ENCODE results near the gene MRTO4. TPM values are rescaled to one million over a fixed set of nuclear protein-coding genes. Genes with fewer than 3 reads are reported as not detected.
"Not testable (repeated sequence)": the region's sequence is repeated elsewhere in the genome, so short reads cannot be mapped to it uniquely, and the experiment has no call there.

Gene MRTO4
- total and polyA plus RNA-seq, 10 donors, result 12.1 to 44.1 (median 25.4) TPM

DNA sequence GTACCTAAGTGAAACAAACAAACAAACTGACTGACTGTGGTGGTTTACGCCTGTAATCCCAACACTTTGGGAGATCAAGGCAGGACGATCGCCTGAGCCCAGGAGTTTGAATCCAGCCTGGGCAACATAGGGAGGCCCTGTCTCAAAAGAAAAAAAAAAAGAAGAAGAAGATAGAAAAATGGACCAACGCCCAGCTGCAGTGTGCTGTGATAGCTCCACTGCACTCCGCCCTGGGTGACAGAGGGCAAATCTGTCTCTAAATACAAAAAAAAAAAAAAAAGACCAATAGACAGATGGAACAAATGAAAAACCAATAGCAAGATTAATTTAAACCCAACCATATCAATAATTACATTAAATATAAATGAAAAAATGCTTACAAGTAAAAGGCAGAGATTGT, 23.0 kb downstream of the MRTO4 start:
- TF ChIP-seq, protein P1, sequence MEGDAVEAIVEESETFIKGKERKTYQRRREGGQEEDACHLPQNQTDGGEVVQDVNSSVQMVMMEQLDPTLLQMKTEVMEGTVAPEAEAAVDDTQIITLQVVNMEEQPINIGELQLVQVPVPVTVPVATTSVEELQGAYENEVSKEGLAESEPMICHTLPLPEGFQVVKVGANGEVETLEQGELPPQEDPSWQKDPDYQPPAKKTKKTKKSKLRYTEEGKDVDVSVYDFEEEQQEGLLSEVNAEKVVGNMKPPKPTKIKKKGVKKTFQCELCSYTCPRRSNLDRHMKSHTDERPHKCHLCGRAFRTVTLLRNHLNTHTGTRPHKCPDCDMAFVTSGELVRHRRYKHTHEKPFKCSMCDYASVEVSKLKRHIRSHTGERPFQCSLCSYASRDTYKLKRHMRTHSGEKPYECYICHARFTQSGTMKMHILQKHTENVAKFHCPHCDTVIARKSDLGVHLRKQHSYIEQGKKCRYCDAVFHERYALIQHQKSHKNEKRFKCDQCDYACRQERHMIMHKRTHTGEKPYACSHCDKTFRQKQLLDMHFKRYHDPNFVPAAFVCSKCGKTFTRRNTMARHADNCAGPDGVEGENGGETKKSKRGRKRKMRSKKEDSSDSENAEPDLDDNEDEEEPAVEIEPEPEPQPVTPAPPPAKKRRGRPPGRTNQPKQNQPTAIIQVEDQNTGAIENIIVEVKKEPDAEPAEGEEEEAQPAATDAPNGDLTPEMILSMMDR (IDR thresholded peaks at IDR 0.05 in 8 of 11, conservative IDR thresholded peaks at IDR 0.05 in 3 of 11), result no peak
- TF ChIP-seq POLR2AphosphoS5 (IDR thresholded peaks at IDR 0.05) (no peak), POLR2A (IDR thresholded peaks at IDR 0.05) (no peak)
- intact Hi-C loops (cut with DNase I; ENCODE audit: low total_unique reads), result no loop called here
- DNase-seq, result no peak
- Histone ChIP-seq H3K27me3 (replicated peaks in 1 of 7) (peaks cover 0 to 24% (median 11%) of the 10 kb centered on the region in 7 donors), H3K4me3 (no peak overlapping the region), H3K4me1 (peaks cover 0 to 3% (median 0%) of the 10 kb centered on the region in 6 donors), H3K36me3 (no peaks in the 10 kb centered on the region), H3K27ac (no peak overlapping the region), H3K9me3 (peaks cover 0 to 32% (median 22%) of the 10 kb centered on the region in 8 donors)
- 88 to 95% (median 90%) methylated on average over 5 of the region's 5 CpGs for WGBS, 5 donors

DNA sequence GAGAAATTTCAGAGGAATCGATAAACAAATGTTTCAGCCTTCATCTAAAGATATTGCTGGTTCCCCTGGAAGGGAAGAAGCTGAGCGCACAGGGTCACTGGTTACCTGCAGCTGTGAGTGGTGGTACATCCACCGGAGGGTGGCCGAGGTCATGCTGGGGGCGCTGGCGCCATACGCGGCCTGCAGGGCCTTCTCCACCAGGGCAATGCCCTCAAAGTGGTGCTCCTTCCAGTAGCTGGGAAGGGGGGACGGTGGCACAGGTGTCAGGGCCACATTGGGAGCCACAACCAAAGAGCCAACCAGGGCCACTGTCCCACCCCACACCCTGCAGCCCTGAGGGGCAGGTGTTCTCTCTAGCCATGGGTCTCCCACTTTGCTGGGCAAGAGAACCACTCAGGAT, 32.3 kb downstream of the MRTO4 start:
- TF ChIP-seq, protein P1 (IDR thresholded peaks at IDR 0.05 in 8 of 11, conservative IDR thresholded peaks at IDR 0.05 in 3 of 11), result no peak
- TF ChIP-seq POLR2AphosphoS5 (IDR thresholded peaks at IDR 0.05) (no peak), POLR2A (IDR thresholded peaks at IDR 0.05) (no peak)

DNA sequence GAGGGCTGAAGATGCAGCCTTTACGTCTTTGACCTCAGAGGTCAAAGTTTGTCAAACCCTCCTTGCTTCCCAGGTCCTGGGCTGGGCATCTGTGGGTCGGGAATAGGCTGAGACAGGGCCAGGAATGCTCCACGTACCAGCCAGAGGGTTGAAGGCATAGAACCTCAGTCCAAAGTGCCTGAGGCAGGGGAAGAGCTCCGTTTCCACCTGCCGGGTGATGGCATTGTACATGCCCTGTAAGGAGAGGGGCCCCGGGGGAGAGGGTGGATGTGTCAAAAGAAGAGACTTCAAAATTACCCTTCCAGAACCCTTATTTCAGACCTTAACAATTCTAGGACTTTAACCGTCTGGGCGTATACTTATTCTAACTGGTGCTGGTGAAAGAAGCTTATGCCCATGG, 33.3 kb downstream of the MRTO4 start:
- Histone ChIP-seq H3K27me3 (replicated peaks in 1 of 7) (peaks cover 0 to 16% (median 0%) of the 10 kb centered on the region in 7 donors), H3K27ac (no peak overlapping the region), H3K4me1 (peaks cover 0 to 15% (median 4%) of the 10 kb centered on the region in 6 donors), H3K9me3 (no peaks in the 10 kb centered on the region), H3K4me3 (no peak overlapping the region), H3K36me3 (peaks cover 0 to 13% (median 0%) of the 10 kb centered on the region in 6 donors)
- intact Hi-C loops (cut with DNase I; ENCODE audit: low total_unique reads), result no loop called here
- TF ChIP-seq POLR2A (IDR thresholded peaks at IDR 0.05) (no peak), POLR2AphosphoS5 (IDR thresholded peaks at IDR 0.05) (no peak)
- TF ChIP-seq, protein P1 (IDR thresholded peaks at IDR 0.05 in 8 of 11, conservative IDR thresholded peaks at IDR 0.05 in 3 of 11), result no peak
- DNase-seq, result no peak
- 82 to 92% (median 88%) methylated on average over 8 of the region's 8 CpGs for WGBS, 5 donors

More for the DNA sequence above, 32.3 kb downstream of the MRTO4 start:
- DNase-seq, result no peak
- intact Hi-C loops (cut with DNase I; ENCODE audit: low total_unique reads), result no loop called here
- peaks cover 0 to 4% (median 0%) of the 10 kb centered on the region in 8 donors for H3K9me3 ChIP-seq
- H3K4me3 ChIP-seq, result no peak overlapping the region
- H3K27me3 ChIP-seq (replicated peaks in 1 of 7), result peaks cover 0 to 12% (median 0%) of the 10 kb centered on the region in 7 donors
- peaks cover 0 to 9% (median 3%) of the 10 kb centered on the region in 6 donors for H3K4me1 ChIP-seq
- WGBS, 5 donors, result 91 to 98% (median 95%) methylated on average over 9 of the region's 9 CpGs
- peaks cover 0 to 13% (median 0%) of the 10 kb centered on the region in 6 donors for H3K36me3 ChIP-seq
- H3K27ac ChIP-seq, result no peak overlapping the region

DNA sequence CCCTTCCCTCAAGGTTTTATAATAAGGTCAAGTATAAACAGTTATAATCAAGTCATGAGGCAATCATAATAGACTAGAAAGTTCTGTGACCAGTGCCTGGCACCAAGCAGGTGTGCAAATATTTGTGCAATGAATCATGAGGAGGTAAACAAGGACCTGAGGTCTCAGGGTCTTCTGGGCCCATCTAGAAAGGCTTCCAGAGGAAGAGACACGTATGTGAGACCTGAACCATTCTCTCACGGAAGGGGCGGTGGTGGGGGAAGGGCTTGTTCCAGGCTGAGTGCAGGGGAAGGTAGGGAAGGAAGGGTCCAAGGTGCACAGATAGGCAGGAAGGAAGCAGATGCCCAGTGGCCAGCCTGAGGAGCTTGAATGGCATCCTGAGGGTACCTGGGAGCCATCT, 33.8 kb downstream of the MRTO4 start:
- H3K9me3 ChIP-seq; H3K27ac ChIP-seq; H3K4me3 ChIP-seq; DNase-seq; intact Hi-C loops (cut with DNase I; ENCODE audit: low total_unique reads): not testable (repeated sequence)
- Histone ChIP-seq H3K27me3 (replicated peaks in 1 of 7) (peaks cover 0 to 16% (median 0%) of the 10 kb centered on the region in 7 donors), H3K36me3 (peaks cover 0 to 13% (median 0%) of the 10 kb centered on the region in 6 donors), H3K4me1 (peaks cover 0 to 15% (median 4%) of the 10 kb centered on the region in 6 donors)
- 84 to 100% (median 93%) methylated on average over 3 of the region's 3 CpGs for WGBS, 5 donors

DNA sequence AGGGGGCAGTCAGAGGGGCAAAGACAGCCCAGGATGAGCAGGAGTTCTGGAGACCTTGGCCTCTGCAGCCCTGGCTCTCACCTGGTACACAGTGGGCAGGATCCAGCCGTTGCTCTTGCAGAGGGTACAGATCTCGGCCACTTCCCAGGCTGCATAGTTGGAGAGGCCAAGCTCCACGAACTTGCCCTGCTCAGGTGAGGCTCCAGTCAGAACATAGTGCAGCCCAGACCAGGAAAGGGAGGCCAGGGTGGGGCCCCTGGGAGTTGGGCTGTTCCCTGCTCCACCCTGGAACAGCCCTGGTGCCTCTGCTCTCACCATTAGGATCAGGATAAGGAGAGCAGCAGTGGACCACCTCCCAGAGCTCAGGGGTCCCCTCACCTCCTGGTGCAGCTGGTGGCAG, 34.2 kb downstream of the MRTO4 start:
- intact Hi-C loops (cut with DNase I; ENCODE audit: low total_unique reads); H3K27ac ChIP-seq; DNase-seq; H3K4me3 ChIP-seq; H3K9me3 ChIP-seq: not testable (repeated sequence)
- Histone ChIP-seq H3K4me1 (peaks cover 0 to 15% (median 4%) of the 10 kb centered on the region in 6 donors), H3K36me3 (peaks cover 0 to 13% (median 0%) of the 10 kb centered on the region in 6 donors), H3K27me3 (replicated peaks in 1 of 7) (peaks cover 0 to 16% (median 0%) of the 10 kb centered on the region in 7 donors)
- 77 to 88% (median 82%) methylated on average over 3 of the region's 3 CpGs; no CpG with 5 or more reads in 2 of the 5 donors for WGBS, 5 donors

Data from spleen (tissue), 11 donors.